ENCODE results near the gene KCNH1.

Gene KCNH1

GRCh38 chr1:210850556-210850955, 283.4 kb downstream of the KCNH1 start:
- ATAC-seq = no peak

- ATAC-seq = no peak
These were observed 285.5 kb downstream of the KCNH1 start for GRCh38 chr1:210848474-210848873.

GRCh38 chr1:210841926-210842625, 291.9 kb downstream of the KCNH1 start:
- ATAC-seq = no peak

DNA sequence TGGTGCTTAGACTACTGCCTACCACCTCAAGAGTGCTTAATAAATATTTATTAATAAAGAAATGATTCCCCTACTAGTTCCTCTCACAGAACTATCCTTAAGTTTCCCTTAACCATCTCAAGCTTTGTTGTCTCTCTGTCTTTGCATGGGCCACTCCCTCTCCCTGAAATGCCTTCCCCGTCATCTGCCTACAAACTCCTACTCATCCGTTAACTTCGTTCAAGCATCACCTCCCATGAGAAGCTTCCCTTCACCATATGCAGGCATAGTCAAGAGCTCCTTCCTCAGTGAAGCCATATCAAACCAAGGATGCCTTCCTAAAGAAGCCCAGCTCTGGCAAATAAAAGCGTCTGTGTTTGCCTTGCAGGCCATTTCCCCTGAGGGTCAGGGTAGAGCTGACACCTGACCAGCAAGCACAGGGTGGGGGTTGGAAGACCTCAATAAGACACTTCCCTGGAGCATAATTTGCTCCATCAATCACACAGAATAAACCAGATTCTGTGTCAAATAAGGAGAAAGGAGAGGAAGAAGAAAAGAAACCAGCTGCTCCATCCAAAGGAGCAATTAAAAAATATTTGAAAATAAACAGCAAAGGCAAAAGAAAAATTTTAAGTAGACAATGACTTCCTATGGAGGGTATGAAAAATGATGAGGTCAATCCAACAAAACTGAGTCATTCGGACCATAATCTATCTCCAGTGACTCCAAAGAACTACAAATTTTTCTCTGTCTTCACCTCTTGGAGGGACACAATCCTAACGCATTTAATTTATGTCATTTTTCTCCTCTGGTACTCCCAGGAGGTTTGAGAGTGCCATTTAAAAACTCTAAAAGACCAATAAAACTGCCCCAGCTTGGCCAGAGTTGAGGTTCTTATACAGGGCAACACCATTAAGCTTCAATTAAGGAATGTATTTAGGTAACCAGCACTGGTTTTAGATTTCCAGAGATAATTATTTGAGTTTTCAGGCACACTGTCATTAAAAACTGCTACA, 303.6 kb downstream of the KCNH1 start:
- ATAC-seq = no peak

- ATAC-seq = no peak
These were observed 304.9 kb downstream of the KCNH1 start for GRCh38 chr1:210828996-210829596.

DNA sequence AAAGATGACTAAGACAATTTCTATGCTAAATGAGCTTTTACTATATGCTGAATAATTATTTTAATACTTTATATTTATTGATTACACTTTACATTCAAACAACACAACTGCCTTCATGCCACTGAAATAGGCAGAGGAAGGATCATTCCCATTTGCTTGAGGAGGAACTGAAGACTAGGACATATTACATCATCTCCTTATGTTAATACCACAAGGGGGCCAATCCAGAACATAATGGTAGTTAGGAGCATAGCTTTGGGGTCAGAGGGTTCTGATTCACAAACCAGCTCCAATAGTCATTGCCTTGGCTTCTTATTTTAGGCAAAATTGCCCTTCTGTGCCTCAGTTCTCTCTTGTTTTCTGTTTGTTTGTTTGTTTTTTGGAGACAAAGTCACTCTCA, 306.5 kb downstream of the KCNH1 start:
- ATAC-seq = no peak

GRCh38 chr1:210826686-210827085, 307.3 kb downstream of the KCNH1 start:
- ATAC-seq = no peak

- ATAC-seq = no peak
These were observed 311.0 kb downstream of the KCNH1 start for GRCh38 chr1:210822932-210823331.

GRCh38 chr1:210822241-210822640, 311.7 kb downstream of the KCNH1 start:
- no peak for ATAC-seq

DNA sequence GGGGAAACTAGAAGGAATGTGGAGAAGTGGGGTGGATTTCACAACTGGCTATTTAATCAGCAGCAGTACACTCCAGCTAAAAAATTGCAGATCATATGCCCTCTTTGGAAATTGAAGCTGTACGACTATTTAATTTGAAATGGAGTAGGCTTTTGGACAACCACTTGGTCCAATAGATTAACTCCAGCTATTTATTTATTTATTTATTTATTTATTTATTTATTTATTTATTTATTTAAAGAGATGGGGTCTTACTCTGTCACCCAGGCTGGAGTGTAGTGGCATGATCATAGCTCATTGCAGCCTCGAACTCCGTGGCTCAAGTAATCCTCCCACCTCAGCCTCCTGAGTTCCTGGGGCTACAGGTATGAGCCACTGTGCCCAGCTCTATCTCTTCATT, 312.3 kb downstream of the KCNH1 start:
- ATAC-seq = no peak

- no peak for ATAC-seq
These were observed 314.7 kb downstream of the KCNH1 start for GRCh38 chr1:210819266-210819665.

DNA sequence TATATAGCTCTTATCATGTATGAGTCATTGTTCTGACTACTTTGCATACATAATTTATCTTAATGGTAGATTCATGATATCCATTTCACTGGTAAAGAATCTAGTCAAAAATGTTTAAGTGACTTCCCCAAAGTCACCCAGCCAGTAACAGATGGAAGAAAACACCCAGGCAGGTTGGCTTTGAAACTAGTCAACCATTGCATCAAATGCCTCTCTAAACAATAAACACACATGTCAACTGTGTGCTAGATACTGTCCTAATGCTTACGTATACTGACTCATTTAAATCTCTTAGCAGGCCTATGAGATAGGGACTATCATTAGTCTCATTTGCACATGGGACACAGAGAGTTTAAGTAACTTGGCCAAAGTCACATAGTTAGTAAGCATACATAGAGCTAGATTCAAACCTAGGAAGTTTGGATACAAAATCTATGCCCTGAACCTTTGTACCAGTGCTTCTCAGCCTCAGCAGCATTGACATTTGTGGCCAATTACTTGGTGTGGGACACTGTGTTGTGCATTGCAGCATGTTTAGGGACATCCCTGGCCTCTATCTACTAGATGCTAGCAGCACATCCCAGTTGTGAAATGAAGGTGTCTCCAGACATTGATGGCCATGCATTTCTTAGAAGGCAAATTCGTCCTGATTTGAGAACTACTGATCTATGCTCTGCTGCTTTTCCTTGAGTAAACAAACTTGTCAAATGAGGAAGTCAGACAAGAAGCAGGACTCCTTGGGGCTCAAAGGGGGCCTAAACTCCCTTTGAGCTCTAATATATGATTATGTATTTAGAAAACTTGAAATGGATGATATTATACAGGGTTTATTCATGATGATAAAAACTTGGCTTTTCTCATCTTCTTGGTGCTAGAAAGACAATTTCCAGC, 316.3 kb downstream of the KCNH1 start:
- no peak for ATAC-seq

DNA sequence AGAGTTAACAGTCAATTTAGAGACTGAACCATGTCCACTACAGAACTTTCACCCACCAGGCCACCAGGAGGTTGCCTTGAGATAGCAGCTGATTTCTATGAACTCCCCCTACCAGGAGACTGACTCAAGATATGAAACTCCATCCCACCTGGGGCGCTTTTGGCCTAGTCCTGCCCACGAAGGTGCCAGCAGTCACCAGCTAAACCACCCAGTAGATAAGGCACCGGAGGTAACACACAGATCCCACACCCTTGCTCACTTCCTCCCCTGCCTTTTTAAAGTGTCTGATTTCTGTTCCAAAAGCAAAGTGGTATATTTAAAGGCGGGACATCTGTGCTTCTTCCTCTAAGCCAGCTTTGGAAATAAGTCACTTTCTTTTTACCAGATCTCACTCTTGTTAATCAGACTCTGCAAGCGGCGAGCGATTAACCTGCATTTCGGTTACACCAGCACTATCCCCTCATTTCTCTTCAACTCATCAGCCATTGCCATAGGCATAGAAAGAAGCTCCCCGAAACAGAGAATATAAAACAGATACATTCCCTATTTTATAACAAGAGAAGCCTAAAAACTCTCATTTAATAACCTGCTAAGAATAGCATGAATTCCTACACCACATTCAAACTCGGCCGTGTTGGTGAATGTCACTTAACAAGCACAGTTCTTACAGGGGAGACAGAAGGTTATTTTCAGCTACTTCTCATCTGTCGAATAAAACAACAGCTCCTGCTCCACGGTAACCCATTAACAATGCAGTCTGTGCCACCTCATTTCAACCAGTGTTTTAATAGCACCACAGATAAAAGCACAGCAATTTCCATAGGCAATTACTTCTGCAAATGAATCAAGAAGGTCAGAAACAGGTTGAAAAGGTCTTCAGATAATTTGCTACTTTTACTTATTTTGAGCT, 318.1 kb downstream of the KCNH1 start:
- no peak for ATAC-seq

DNA sequence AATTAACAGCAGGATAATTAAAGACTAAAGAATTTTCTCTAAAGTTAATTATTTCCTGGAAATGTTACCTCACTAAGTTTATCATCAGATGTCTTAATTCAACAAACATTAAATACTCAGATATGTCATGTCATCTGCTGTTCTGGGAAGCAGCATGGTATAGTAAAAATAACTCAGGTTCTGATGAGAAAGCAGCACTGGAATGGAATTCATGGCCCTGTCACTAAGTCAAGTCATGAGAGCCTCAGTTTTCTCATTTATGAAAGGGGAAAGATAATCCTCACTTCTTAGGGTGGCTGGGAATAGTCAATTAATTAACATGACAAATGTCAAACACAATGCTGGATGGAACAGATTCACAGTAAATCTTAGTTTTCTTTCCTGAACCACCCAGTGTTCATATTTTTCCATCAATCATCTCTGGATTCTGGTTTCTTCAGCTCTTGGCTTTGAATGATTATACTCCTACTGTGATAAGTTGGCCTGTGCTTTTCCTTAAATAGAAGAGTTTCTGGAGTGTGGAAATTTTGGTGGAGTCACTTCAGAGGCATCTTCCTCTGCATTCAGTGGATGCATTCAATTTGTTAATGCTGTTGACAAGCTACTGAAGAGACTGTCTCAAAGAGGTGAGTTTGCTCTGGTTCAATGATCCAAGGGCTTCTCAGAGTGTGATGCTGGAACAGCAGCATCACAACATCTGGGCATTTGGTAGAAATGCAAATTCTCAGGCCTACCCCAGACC, 319.4 kb downstream of the KCNH1 start:
- ATAC-seq = no peak

GRCh38 chr1:210801501-210801900, 332.4 kb downstream of the KCNH1 start:
- ATAC-seq = no peak

DNA sequence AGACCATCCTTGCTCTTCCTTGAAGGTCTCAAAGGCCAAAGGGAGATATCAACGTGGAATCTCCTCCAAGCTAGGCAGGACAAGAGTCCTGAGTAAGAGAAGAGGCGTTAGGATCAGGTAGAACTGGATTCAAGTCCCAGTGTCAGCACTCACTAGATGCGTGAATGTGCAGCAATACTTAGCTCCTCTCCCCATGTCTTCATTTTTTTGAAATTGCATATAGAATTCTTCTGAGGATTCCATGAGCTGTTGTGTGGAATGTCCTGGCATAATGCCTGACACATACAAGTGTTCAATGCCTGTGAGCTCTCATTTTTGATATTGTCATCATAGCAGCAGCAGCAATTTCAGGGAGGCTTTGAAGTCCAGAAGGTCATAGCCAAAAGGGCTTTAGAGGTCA, 333.2 kb downstream of the KCNH1 start:
- no peak for ATAC-seq

DNA sequence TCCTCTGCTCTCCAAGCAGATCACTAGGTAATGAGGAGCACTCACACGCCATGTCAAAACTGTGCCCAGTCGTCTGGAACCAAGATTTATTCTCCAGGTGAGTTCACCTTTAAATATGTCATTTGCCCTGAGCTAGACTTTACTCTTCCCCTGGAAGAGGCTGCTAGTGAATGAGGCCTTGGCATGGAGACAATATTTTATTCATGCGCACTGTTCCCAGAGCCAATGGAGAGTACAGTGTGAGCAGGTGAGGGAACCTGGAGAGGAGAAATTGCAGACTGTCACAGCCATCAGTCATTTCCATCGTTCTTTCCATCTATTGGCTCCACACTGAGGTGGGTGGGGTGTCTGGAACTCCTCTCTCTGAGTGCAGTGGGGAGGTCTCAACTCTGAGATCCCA, 333.6 kb downstream of the KCNH1 start:
- no peak for ATAC-seq

DNA sequence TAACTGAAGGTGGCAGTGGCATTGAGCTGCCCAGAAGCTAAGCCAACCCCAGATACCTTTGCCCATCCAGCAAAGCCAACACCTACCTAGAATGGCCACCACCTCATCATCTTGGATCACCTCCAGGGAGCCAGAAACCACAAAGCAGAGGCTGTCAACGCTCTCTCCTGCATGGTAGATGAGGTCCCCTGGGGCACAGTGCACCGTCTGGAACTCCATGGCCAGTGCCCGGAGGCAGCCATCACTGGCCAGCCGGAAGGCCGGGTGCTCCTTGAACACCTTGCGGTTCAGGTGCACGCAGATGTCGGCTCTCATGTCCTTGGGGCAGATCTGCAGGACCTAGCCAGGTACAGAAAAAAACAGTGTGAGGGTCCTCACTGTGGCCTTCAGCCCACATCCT, 336.5 kb downstream of the KCNH1 start:
- ATAC-seq = no peak

- ATAC-seq = no peak
These were observed 337.5 kb downstream of the KCNH1 start for GRCh38 chr1:210796421-210796820.

- no peak for ATAC-seq
These were observed 339.5 kb downstream of the KCNH1 start for GRCh38 chr1:210794445-210794844.
